COLO829 (cell line): ENCODE data around the gene FKBP8.
"Not testable (repeated sequence)": the region's sequence is repeated elsewhere in the genome, so short reads cannot be mapped to it uniquely, and the experiment has no call there.

ENCODE experiments used
- DNase-seq: peaks from one replicate; pipeline ENCODE4 v3.0.0; 2012; ENCODE audit warnings: low spot score

Gene FKBP8

DNA sequence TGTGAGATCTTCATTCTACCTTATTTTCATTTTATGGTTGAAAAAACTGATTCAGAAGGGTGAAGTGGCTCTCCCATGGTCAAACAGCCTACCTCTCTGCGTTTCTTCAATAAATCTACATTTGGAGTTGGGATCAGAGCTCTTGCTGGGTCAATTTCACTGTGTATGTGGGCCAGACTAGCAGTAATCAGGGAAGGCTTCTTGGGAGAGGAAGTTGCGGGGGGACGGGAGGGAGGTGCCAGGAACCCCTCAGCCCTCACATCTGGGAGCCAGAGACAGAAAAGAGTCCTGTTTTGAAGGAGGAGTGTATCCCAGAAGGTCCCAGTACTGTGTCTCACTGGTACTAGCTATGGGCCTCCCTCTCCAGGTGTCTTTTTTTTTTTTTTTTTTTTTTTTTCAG is 15.2 kb upstream of the FKBP8 start:
- no peak for DNase-seq

DNA sequence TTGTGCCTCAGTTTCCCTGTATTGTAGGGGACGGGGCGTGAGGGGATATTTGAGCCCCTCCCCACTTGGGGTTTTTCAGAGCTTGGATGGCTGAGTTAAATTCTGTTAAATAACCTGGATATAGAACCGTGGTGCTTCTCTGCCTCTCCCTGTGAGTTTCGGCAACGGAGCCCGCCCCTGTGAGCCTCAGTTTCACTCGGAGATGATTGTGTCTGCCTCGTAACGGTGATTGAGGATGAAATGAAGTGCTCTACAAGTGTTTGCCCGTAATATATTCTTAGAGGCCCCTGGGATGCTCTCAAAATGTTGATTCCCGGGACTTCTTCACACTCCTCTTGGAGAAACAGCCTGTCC is 14.8 kb upstream of the FKBP8 start:
- DNase-seq, result no peak

DNA sequence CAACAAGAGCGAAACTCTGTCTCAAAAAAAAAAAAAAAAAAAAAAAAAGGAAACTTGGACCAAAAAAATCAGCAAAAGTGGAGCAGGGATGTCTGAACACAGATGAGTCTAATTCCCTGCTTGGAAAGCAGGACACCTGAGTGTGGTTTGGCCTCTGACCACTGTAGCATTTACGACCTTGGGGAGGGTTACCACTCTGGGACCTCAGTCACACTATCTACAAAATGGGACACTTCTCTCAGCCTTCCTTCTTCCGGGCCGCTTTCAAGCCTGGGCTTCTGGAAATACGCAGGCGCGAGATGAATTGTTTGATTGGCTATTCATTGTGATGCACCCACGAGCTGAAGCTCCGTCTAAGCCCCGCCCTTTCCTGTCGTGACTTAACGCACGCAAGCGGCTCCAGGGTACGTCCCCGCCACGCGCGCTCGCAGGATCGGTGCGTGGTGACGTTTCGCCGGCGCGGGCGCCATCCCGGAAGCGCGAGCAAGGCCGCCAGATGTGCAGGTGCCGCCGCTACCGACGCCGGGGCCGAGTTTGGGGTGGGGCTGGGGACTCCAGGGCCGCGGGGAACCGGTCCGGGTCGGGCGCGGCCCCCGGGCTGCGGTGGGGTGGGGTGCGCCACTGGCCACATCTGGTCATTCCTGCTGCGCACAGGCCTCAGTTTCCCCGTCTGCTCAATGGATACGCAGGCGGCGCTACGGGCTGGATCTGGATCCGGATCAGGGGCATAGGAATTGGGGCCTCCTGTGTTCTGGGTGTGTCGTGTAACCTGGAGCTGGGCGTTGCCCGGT is 14.2 kb upstream of the FKBP8 start, which contains the start of gene KXD1:
TSS of gene KXD1 (plus strand) at position 460 of the 791 bp plus-strand sequence. CDS start 4,187 bp downstream, outside the sequence.
- peak; percentile 96 for DNase-seq

DNA sequence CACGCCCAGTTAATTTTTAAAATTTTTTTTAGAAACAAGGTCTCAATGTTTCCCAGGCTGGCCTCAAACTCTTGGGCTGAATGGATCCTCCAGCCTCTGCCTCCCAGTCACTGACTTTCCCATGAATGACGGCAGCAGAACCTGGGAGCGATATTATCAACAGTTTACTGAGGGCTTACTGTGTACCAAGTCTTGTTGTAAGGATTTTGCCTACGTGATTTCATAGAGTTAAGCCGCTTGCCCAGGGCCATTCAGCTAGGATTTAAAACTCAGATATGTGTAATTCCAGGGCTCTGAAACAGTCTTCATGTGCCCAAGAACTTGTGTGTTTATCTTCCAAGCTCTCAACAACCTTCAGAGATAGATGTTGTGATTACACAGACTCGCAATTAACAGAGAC is 8.3 kb upstream of the FKBP8 start:
- DNase-seq, result no peak

DNA sequence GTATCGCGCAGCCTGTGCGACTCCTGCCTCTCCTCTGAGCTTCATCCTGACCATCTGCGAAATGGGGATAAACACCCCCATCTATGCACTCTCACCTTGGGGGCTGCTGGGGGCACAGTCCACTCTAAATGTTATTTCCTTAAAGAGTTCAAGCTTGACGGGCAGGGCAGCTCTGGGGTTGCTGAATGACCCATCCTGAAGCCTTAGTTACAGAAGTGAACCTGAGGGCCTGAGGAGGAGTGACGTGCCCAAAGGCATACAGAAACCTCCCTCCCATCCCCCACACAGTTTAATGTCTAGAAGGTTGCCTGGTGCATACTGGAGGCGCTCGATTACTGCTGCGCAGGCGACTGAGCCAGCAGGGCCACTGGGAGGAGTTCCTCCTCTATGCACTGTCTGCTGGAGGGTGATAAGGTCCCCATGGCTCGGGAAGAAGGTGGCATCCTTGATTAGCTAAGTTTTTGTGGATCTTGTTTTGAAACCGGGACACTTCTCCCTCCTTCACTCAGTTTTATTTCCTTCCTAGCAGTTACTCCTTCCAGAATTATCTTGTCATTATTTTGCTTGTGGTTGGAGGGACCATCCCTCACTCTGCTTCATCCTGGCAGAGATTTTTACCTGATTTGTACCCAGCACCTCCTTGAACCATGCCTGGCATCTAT is 572 bp upstream of the FKBP8 start:
- no peak for DNase-seq

DNA sequence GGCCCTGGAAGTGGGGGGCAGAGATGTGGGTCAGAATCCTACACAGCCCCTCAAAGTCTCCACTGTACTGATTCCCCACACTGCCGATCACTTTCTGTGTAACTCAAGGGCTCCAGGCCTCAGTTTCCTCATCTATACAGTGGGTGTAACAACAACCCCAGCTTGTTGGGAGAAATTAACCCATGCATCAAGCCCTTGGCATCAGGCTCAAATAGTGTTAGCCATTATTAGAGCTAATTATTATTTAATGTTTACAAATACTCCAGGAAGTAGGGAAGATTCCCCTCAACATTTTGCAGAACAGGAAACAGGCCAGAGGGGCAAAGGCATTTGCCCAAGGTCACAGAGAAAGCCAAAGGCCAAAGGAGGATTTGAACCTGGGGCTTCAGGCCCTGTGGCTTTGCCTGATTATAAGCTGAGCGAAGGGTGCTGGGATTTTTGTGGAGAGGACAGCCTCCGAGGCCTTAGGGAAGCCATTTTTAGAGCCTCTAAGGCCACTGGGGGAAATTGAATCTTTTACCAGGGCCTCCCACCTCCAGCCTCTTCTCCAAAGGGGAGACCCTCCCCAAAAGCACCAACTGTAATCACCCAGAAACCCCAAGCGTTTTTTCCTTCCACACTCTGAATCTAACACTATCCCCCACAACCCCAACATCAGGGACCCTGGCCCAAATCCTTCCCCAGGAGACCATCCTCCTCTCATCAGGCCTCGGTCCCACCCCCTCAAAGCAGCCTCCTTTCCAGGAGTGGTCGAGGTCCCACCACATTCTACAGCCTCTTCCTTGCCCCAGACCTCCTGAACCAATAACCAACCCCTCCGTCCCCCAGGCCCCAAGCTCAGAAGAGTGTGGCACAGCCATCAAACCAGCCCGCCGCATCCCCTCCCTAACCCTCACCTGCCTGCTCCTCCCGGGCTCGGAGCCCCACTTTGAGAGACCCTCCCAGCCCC is 1.1 kb downstream of the FKBP8 start:
- DNase-seq, result no peak

DNA sequence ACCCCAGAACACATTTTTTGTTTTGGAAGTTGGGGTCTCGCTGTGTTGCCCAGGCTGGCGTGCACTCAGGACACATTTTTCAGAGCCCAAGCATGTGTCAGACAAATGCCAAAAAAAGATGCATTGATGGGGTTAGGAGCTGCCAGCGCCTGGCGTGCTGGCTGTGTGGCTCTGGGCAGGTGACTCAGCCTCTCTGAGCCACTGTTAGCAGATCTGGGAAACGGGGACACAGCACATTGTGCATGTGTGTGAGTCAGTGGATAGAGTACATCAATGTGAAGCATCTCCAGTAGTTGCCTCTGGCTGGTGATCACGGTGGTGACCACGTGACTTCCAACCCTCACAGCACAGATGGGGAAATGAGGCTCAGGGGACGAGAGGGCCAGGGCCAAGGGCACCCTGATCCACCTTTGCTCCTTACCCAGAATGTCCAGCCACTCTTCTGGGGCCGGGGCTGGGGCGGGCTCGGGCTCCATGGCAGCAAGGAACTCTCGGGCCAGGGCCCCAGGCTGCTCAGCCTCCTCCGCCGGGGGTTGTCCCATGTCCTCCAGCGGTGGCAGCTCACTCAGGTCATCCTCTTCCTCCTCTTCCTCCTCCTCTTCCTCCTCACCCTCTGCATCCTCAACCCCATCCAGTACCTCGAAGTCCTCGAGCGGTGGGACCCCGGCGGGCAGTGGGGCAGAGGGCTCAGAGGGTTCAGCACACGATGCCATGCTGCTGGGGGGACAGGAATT is 1.9 kb downstream of the FKBP8 start:
- DNase-seq, result no peak

DNA sequence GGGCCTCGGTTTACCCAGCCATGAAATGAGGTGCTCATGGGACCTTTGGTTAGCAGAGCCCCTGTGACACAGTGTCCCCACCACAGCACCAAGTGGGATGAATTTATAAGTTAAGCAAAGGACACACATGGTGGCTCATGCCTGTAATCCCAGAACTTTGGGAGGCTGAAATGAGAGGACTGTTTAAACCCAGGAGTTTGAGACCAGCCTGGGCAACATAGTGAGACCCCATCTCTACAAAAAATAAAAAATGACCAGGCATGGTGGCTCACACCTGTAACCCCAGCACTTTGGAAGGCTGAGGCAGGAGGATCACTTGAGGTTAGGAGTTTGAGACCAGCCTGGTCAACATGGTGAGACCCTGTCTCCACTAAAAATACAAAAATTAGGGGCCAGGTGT is 3.2 kb downstream of the FKBP8 start:
- DNase-seq, result not testable (repeated sequence)

DNA sequence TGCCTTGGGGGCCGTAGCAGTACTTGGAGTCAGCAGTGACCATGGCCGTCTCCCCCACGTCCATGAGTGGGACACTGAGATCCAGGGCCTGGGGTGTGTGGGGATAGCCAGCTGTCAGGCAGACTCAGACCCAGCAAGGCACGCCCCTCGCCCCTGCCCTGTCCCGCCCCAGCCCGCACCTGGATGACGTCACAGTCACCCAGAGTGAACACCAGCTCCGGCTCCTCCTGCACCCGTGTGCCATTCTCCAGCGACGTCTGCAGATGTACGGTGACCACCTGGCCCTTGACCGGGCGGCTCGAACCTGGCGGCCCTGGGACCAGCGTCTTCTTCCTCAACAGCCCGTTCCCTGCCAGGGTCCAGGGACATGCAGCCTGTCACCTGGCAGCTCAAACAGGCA is 4.0 kb downstream of the FKBP8 start:
- DNase-seq, result no peak

DNA sequence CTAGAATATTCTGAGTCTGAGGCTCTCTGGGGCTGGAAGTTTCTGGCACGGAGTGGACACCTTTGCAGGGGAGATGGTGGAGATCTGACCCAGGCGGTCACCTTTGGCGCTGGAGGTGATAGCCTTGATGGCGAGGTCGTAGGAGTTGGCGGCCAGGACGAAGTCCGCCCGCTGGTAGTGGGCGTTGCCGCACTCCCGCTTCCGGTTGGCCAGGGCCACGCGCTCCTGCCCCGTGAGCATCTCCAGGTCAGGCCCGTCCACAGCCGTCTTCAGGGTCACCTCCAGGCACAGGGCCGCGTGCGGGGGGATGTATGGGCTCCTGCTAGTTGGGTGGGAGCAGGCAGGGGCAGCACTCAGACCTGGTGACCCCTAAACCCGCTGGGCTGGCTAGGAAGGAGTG is 5.3 kb downstream of the FKBP8 start:
- no peak for DNase-seq

DNA sequence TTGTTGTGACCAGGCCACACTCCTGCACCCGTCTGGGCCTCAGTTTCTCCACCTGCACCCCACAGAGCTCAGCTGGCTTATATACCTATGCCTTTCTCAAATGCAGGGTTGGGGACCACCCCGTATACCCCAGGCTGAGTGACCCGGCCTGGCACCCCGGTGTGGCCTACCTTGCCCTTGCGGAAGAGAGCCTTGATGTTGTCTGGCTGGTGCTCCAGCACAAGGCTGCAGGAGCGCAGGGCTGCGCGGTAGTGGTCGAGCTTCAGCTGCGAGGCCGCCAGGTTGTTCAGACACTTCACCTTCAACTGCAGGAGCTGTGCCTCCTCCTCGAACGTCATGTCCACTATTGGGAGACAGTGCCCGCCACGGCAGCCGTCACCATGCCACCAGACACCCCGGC is 5.9 kb downstream of the FKBP8 start:
- DNase-seq, result no peak

DNA sequence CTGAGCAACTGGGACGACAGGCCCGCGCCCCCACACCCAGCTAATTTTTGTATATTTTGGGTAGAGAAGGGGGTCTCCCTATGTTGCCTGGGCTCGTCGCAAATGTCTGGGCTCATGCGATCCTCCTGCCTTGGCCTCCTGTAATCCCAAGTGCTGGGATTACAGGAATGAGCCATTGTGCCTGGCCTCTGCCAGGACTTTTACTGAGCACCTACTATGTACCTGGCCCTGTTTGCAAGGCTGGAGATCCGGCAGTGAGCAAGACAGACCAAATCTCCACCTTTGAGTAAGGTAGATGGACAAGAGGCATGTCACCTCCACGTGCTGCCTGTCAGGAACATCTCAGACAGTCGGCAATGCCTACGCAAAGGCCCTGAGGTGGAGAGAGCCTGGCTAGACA is 6.9 kb downstream of the FKBP8 start:
- no peak for DNase-seq

DNA sequence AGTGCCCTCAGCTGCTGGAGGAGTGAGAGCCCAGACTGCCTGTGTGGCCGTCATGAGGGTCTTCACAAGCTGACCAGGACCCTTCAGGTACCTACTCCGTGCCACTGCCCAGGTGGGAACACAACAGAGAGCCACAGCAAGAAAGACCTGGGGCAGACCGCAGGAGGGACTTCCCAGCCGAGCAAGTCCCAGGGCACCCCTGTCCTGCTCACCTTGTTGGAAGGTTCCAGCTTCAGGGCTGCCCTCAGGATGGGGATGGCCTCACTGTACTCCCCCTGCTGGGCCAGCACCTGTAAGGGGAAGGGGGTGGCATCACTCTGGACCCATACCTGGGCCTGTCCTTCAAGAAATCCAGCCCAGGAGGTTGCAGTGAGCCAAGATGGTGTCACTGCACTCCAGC is 10.3 kb downstream of the FKBP8 start:
- DNase-seq, result no peak

DNA sequence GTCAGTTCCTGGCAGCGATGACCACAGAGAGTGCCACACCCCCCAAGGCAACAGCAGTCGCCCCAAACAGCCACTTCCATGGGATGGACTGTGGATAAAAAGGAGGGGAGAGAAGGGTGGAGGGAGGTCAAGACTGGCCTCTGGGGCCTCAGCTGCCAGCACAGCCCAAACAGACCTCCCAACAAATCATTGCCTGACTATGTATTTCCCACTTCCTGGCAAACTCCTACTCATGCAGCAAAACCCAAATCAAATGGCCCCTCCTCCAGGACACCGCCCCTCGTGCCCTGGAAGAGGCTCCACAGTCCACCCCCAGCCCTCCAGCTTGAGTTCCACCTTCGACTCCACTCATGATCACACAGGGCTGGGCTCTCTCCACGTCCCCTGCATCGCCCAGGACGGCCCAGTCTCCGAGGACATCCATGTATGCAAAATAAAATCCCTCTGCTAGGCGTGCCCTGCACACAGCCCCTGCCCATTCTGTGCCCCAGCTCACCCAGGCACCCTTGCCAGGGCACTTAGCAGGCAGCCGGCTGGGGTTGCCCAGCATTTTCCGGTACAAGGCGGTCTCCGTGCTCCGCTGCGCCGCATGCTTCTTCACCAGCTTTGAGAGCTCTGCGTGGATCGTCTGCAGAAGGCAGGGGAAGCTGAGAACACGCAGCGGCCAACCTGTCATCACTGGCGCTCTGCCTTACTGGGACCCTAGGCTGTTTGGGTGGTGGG is 11.0 kb downstream of the FKBP8 start:
- no peak for DNase-seq

DNA sequence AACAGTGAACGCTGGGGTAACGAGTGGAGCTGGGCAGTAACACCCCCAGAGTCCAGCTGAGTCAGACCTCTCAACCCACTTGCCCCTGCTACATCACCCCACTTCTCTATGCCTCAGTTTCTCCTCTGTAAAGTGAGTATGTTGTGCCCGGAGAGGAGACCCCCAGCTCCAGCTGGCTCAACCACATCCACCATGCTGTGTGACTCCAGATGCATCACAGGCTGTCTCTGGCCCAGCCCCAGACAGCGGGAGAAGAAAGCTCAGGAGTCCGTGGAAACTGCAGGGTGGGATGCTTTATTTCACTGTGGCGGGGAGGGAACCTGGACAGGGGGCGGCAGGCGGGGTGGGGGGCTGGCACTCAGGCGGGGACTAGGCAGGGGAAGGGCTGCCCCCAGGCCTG is 11.9 kb downstream of the FKBP8 start:
- no peak for DNase-seq

DNA sequence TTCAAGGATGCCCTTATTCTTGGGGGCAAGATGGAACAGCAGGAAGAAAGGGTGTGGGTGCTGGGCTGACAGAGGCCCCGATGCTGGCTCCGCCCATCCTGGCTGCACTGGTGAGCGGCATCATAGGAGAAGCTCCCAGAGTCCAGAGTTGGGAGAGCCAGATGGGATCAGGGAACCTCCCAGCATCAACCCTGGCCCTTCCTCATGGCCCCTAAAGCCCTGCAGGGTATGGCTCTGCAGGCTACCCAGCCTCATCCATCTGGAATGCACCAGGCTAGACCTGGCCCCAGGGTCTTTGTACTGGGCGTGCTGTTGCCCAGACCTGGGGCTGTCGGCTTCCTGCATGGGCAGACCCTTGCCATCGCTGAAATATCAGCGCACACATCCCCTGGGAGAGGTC is 13.6 kb downstream of the FKBP8 start:
- no peak for DNase-seq

DNA sequence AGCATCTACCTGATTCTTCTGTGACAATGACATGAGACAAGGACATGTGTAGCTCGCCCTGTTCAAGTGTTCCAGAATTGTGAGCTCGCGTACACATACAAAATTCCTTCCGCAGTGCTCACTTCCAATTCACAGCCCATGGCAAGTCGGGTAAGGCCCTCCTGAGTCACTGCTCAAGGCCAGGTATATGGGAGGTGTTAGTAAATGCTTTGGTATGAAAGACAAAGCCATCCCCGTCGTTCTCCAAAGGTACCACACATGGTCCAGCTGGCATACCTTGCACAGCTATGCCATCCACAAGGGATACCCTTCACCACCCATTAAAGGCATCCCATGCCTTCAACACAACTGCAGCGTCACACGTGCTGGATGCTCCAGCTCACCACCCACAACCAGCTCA is 17.1 kb downstream of the FKBP8 start:
- no peak for DNase-seq

DNA sequence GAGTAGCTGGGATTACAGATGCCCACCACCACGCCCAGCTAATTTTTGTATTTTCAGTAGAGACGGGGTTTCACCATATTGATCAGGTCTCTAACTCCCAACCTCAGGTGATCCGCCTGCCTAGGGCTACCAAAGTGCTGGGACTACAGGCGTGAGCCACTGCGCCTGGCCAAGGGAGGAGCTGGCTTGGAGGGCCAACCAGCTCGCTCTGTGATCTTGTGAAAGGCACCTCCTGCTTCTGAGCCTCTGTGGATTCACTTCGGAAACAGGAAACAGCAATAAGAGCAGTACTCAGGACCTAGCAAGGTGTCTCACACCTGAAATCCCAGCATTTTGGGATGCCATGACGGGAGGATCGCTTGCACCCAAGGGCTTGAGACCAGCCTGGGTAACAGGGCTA is 19.5 kb downstream of the FKBP8 start:
- no peak for DNase-seq

DNA sequence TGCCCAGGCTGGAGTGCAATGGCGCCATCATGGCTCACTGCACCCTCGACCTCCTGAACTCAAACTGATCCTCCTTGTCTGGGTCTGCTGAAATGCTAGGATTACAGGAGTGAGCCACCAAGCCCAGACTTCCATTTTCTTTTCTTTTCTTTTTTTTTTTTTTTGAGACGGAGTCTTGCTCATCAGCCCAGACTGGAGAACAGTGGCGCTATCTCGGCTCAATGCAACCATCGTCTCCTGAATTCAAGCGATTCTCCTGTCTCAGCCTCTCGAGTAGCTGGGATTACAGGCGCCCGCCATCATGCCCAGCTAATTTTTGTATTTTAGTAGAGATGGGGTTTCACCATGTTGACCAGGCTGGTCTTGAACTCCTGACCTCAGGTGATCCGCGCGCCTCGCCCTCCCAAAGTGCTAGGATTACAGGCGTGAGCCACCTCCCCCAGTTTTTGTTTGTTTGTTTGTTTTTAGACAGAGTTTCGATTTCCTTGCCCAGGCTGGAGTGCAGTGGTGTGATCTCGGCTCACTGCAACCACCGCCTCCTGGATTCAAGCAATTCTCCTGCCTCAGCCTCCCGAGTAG is 20.4 kb downstream of the FKBP8 start:
- DNase-seq, result not testable (repeated sequence)

DNA sequence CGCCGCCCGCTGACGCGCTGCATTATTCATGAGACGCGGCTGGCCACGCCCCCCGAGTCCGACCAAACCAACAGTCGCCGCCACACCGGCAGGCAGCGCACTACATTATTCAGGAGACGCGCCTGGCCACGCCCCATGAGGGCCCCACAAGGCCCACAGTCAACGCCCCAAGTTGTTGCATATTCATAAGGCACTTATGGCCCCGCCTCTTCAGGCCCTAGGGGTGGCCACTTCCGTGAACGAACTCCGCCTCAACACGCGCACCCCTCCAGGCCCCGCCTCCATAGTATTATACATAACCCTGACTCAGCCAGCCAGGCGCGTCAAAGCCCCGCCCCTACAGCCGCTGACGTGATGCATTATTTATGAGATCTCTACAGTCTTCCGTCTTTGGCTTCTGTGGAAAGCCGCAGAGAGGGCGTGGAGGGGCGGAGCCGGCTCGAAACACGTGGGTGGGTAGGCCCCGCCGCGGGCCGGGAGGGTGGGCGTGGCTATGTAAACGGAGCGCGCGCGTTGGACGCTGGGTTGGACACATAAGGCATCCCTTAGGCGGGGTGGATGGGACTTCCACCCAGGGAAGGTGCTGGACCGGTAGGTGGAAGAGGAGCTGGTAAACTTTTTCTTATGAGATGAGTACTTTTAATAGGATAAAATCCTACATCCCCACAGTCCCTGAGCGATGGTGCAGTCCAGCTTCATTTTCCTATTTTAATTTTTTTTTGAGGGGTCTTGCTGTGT is 21.1 kb downstream of the FKBP8 start:
- peak; percentile 100 for DNase-seq
